Activated T-cell treated with anti-CD3 and anti-CD28 coated beads for 48 hours (primary cell): Measurements from ENCODE around the gene FBXO5.

ENCODE experiments used
- DNase-seq: peaks from one replicate; pipeline ENCODE4 v3.0.0-alpha.2; 2020; ENCODE audit warnings: low read depth

Gene FBXO5

GRCh38 chr6:152948150-152948768 lies 34.6 kb downstream of the FBXO5 start:
- DNase-seq = no peak

- no peak for DNase-seq
Observed at GRCh38 chr6:152946995-152947394, 35.8 kb downstream of the FBXO5 start.

- DNase-seq = no peak
Observed at GRCh38 chr6:152946484-152946883, 36.4 kb downstream of the FBXO5 start.

- DNase-seq = no peak
Observed at GRCh38 chr6:152943260-152943897, 39.5 kb downstream of the FBXO5 start.

- no peak for DNase-seq
Observed at GRCh38 chr6:152942319-152942869, 40.4 kb downstream of the FBXO5 start.

- DNase-seq = no peak
Observed at GRCh38 chr6:152941746-152942145, 41.1 kb downstream of the FBXO5 start.

- DNase-seq = no peak
Observed at GRCh38 chr6:152932865-152933264, 50.0 kb downstream of the FBXO5 start.

GRCh38 chr6:152922706-152923105 lies 60.1 kb downstream of the FBXO5 start:
- DNase-seq = no peak
